Ovary (tissue), 3 donors: ENCODE data around the gene DPEP1.

Experiments
- EP300 ChIP-seq: sonication (generic); formaldehyde crosslinking; IDR thresholded peaks from one replicate; pipeline ENCODE4 v1.6.1; 2017; ENCODE audit warnings: antibody characterized with exemption
- TF ChIP-seq, protein P1 (sequence below), 3 donors: fragments of 450-650 bp in 2 of 3; fragments of 200-600 bp in 1 of 3; IDR thresholded peaks; one replicate each; pipeline versions ENCODE4 v1.5.1 to v1.8.0; 2016 to 2022; ENCODE audit warnings: antibody characterized with exemption in 3 of 3, mild to moderate bottlenecking in 1 of 3
- donor health status: DM: no; HTN: no; CAD: no.

DNA sequence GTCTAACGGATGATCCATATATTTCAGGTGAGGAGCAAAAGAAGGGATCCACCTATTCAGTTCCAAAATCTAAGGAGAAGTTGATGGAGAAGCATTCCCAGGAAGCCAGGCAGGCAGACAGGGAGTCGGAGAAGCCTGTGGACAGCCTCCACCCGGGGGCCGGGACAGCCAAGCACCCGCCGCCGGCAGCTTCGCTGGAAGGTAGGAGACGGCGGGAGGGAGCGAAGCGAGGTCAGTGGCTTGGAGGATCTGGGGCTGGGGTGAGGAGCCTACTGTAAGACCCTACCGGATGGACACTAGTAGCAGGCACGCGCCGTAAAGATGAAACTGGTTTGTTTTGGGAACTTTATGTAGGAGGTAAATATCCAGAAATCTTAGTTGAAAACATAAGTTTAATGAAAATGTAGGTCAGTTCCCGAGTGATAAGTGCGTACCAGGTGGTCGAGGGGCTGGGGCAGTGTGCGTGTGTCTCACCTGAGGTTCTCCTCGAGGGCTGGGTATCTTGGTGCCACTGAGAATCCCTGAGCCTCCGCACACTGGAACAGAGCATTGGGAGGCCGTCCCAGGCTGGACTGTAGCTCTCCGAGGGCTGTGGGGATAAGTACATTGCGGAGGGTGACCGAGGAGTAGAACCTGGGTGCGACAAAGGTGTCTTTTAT lies 44.9 kb downstream of the DPEP1 start:
- TF ChIP-seq, protein P1, sequence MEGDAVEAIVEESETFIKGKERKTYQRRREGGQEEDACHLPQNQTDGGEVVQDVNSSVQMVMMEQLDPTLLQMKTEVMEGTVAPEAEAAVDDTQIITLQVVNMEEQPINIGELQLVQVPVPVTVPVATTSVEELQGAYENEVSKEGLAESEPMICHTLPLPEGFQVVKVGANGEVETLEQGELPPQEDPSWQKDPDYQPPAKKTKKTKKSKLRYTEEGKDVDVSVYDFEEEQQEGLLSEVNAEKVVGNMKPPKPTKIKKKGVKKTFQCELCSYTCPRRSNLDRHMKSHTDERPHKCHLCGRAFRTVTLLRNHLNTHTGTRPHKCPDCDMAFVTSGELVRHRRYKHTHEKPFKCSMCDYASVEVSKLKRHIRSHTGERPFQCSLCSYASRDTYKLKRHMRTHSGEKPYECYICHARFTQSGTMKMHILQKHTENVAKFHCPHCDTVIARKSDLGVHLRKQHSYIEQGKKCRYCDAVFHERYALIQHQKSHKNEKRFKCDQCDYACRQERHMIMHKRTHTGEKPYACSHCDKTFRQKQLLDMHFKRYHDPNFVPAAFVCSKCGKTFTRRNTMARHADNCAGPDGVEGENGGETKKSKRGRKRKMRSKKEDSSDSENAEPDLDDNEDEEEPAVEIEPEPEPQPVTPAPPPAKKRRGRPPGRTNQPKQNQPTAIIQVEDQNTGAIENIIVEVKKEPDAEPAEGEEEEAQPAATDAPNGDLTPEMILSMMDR (IDR thresholded peaks at IDR 0.05) = no peak
- TF ChIP-seq EP300 = no peak
